Cortex of kidney (tissue), 1 donor: Measurements from ENCODE around the gene PLXNA1.

ENCODE experiments used
- DNase-seq: peaks from one replicate; lab custom pipeline; 2025; lab: John Stamatoyannopoulos, UW

Gene PLXNA1

DNA sequence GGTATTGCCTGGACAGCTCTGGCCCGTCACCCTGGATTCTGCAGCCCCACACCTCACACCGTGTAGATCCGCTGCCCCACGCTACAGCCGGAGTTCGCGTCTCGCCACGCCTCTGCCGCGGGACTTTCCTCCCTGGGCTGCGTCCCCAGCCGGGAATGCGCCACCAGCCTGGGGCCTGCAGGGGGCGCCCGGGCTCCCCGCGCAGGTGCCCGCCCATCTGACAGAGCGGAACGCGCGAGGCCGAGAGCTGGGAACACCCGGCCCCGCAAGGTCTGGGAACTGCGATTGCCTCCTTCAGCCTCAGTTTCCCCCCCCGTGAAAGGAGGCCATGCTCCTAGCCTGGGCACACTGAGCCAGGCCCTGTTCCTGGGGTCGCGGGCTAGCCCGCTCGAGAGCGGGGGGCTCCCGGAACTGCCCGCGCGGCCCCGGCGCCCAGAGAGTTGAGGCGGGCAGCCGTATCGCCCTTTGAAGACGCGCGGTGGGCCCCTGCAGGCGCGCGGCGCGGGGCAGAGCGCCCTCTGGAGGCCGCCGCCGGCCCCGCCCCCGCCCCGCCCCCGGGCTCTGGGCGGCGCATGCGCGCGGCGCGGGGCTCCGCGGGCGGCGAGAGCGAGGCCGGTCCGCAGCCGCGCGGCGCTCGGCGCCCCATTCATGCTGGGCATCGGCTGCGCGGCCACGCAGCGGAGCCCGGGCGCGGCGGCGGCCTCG is at the start of gene PLXNA1:
TSS of gene PLXNA1 (plus strand) at position 645 of the 705 bp plus-strand sequence. CDS start 5,479 bp downstream, outside the sequence.
- no peak for DNase-seq

DNA sequence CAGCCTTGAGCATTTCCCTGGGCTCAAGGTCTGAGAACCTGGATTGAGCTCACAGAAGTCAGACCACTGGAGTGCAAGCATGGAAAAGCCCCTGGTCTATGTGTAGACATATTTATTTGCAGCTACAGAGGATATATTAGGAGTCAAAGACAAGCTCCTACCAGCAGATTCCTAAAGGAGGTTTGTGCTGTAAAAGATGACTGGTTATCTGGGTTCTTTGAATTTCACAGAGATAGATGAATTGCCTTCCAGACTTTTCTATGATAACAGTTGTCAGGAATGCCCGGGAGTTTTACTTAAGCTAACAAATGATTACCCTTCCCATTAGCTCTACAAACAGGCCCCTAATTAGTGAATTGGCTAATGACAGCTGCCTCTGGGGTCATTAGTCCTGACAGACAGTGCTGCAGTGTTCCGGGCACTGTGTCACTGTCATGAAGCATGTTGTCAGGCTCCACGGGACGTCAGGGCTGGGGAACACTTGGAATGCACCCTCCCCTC is 48.8 kb upstream of the PLXNA1 start:
- no peak for DNase-seq

DNA sequence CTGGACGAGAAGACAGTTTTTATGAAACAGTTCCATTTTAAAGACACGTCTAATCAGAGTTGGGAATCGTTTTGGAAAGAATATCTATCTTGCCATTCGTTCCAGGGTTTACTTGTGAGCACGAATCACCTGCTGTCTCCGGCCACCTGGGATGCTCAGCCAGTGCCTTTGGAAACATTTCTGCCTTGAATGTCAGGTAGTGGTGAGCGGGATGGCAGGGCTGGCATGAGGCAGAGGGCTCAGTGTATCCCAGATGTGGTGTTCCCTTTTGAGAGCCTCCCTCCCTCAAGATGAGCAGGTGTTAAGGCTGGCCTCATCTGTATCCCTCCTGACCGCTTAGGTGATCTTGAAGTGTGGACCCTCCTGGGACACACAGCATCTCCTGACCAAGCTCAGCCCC is 47.9 kb upstream of the PLXNA1 start:
- DNase-seq: no peak

DNA sequence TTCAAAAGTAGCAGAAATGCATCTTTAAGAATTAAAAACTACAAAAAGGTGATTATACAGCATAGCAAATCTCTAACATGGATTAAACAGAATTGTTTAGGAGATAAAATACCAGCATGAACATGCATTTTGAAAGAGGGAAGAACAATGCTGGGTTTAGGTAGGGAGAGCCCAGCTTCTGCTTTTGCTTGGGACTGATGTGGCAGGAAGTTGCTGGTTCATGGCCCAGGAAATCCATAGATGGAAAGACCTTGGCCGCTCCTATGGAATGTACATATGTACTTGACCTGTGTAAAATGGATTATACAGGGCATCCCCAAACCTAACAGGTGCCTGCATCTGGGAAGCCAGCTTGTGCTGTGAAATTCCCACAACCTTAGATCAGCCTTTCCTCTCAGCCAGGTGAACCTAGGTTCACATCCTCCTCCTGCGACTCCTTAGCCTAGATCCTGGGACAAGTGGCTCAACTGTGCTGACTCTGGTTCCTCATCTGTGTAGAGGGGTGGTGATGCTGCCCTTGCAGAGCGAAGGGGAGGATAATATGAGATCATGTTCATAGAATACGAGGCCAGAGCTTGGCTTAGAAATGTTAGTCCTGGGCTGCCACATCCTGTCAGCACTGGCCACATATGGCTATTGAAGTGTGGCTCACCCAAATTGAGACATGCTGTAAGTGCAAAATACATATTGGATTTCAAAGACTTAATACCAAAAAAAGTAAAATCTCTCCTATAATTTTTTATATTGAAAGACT is 47.0 kb upstream of the PLXNA1 start:
- no peak for DNase-seq

DNA sequence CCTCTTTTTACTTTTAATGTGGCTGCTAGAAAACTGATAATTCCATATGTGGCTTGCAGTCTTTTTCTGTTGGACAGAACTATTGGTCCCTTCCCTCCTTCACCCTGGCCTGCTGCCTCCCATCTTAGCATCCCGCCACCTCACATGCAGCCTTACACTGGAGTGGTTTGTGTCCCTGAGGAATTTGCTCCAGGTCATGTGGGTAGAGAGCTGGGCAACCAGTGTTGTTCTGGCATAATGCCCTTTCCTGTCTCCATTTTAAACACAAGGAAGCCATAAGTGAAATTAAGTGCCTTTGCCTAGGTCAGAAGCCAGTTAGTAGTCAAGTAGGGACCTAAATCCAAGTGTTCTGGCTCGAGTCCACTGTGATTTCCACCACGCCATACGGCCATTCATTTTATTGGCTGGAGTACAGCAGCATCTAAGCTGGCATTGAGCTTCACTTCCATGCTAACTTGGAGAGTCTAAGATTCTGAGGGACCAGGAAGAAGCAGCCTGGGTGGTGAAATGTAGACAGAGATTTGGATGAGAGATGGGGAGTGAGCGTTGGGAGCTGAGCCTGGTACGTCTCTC is 46.0 kb upstream of the PLXNA1 start:
- no peak for DNase-seq

DNA sequence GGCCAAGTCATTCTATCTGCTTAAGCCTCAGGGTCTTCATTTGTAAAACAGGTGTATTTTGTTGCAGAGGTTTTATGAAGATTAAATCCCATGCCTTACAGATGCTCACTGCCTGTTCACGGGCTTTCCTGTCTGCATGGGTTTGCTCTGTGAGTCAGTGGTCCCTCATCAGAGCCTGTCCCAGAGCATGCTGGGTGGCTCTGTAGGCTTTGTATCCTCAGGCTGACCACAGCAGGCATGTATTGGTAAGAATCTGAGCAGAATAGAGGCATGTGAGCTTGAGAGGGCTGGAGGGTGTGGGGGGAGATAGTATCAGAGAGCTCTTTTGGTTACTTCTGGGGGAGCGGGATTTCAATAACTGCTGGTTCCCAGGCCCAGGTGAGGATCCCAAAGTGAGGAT is 45.4 kb upstream of the PLXNA1 start:
- DNase-seq: no peak

DNA sequence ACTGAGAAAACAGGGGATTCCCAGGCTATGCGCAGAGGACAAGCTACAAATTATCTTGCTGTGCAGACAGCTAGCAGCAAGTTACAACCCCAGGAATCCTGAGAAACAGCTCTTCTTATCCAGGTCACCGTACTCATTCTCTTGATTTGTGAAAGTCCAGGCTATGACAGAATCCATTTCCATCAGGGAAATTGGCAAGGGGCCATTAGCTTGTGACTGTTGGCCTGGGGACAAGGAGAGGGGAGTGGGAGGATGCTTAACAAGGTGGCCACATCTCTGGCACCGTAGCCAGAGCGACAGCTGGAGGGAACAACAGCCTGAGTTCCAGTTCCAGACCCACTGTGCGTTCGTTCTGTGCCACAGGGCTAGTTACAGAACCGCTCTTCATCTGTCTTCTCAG is 44.9 kb upstream of the PLXNA1 start:
- DNase-seq: no peak

DNA sequence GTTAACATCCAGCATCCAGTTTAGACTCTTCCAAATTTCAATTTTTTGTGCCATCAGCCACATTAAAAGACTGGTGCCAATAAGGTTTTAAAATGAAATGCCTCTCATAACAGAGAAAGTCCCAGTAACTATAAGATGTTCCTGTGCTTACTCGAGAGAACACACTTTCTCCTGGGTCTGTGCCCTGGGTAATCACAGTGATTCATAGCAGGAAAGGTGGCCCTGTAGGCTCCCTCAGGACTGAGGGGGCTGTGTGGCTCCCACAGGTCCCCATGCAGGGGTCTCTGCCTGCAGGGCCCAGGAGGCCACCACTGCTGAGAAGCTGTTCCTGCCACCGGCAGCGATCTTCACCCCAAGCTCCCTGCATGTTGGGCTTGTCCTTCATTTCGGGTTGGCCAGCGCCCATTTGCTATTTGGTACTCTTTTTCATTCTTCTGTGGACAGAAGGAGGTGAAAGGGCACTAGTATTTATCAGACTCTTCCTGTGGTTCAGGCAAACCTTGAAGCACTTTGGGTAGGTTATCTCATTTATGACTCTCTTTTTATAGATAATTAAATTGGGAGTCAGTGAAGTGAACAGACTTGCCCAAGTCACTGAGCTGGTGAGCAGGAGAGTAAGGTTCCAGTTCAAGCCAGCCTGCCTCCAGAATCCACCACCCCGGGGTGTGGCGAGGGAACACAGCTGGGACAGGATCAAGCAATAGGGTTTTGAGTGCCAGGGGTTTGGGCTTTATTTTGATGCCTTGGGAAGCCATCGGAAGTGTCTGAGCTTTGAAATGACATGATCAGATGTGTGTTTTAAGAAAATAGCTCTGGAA is 44.2 kb upstream of the PLXNA1 start:
- no peak for DNase-seq

DNA sequence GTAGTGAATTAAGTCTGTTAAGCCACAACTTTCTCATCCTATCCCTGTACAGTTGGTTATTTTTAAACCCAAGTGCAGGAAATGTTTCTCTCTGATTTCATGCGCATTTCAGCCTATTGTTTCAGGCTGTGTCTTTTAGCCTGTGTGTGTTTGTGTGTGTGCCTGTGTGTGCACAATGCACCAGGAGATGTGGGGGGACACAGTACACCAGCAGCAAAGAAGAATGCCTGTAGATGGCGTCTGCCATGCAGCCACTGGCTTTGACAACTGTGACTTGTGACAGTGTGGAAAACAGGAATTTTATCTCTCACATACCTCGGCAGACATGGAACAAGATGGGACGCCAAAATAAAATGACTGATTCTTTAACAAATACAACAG is 43.6 kb upstream of the PLXNA1 start:
- no peak for DNase-seq

DNA sequence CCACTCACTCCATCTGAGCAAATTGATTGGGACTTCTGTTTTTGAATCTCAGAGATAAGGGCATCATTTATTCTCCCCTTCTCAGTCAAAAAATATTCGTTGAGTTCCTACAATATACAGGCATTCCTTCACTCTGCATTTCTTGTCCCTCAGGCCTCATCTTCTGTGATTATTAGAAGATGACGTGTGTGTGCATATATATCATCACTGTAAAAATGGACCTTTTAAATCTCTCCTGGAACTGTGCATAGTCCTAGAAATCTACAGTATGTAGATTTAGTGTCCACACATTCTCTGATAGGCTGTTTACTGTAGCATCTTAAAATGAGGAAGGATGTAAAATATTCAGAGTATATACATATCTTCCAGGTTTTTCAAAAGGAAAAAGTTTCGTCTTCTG is 43.2 kb upstream of the PLXNA1 start:
- DNase-seq: no peak

DNA sequence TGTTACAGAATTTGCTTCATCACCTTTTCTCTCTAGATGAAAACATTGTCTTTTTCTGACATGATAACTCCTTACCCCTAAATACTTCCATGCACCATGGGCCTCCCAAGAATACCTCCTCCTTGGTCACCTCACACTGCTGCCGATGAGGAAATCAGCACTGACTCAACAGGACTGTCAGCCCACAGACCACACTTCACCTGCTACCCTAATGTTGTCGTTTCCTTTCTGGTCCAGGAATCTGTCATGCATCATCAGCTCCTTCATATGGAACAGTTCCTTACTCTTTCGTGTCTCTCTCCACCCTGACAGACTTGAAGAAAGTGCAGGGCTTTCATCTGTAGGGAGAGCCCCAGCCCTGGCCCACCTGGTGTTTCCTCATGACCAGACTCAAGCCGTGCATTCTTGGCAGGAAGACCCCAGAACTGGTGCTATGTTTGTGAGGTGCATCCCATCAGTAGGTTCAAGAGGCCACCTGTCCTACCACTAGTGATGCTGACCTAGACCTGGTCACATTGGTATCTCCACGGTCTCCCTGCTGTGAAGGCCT is 41.1 kb upstream of the PLXNA1 start:
- no peak for DNase-seq

DNA sequence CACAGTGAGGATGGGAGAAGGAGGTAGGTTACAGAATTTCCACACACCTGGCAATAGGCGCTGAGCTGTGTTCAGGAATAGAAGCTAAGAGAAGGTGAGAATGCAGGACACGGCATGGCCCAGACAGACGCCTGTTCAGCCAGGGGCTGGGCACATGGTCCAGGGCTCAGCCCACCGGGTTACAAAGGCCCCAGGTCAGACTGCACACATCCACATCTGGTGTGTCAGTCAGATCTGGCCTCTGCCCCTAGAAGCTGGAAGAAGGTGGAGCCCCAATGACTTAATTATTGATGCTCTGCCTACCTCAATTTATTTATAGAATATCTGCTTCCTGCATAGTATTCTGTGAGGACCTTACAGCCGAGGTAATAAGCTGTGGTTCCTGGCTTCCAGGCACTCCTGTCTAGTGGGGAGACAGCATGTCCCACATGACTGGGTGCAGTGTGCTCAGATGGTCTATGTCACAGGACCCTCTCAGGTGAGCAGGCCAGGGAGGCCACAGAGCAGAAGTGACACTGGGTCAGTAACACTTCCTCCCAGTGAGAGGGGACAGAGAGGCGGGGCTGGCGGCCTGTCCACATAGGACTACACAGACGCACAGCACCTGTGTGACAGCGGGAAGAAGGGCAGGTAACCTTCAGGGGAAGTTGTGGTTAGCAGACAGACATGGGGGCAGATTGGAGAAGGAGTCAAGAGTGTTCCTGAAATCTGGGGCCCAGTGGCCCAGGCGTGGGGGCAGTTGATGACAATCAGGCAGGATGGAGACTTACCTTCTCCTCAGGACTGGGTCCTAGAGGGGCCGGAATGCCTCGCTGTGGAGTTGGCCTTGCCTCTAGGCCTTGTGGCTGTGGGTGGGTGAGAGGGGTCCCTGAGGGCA is 38.6 kb upstream of the PLXNA1 start:
- no peak for DNase-seq

DNA sequence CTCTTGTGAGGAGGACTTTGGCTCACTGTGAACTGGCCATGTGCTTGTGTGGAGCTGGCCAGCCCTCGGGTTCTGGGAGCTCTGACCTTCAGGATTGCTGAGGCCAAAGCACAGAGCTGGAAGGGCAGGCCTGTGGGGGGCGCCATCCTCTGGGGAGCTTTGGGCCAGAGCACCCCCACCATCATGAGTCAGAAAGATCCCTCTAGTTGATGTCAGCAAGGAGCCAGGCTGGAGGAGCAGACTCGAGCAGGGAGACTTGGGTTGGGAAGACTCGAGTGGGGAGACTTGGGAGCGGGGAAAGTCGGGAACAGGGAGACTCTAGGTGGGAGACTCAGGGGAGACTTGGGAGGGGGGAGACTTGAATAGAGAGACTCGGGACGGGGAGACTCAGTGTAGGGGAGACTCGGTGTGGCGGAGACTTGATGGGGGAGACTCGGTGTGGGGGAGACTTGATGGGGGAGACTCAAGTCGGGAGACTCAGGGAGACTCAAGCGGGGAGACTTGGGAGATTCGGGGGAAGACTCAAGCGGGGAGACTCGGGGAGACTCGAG is 37.7 kb upstream of the PLXNA1 start:
- no peak for DNase-seq

DNA sequence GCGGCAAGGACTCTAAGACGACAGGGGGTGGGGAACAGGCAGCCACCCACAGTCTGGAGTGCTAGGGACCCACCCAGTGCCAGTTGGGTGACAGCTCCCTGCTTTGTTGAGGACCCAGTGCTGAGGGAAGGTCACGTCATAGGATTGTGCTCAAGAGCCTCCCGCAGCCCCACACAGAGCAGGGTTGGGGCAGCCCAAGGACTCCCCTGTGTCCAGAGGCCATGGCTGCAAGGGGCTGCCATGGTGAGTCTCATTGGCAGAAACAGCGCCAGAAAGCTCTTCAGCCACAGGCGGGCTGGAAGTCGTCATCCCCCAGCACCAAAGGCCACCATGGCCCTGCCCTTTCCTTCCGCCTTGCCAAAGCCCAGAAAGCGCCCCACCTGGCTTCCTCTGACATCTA is 37.0 kb upstream of the PLXNA1 start:
- DNase-seq: no peak

DNA sequence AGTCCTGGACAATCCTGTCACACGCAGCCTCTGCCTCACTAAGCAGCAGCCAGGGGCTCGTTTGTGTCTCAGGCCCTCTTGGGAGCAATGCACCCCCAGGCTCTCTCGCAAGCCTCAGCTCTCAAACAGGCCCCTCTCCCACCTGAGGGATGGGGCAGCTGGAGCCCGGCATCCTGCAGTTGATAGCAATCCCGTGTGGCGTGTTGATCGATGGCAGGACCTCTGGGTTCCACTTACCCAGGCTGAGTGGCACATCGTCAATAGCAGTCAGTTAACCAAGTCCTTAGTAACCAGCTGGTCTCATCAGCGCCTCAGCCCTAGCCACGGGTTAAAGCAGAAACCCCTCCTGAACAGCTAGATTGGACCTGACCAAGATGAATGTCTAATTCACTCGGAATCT is 36.5 kb upstream of the PLXNA1 start:
- no peak for DNase-seq

DNA sequence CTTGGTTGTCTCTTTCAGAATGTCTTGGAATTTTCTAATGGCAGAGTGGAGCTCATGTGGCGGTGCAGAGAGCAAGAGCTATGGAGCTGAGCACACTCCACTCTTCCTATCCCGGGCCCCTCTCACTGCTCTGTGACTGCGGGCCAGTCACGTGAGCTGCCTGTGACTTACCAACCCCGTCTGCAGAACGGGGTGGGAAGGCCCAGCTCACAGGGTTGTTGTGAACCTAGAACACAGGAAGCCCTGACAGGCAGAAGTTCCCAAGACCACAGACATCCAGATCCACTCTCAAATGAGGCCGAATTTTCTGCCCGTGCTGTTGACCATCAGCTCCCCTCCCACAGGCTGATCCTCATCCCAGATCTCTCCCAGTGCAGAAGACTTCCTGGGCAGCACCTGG is 35.5 kb upstream of the PLXNA1 start:
- no peak for DNase-seq

DNA sequence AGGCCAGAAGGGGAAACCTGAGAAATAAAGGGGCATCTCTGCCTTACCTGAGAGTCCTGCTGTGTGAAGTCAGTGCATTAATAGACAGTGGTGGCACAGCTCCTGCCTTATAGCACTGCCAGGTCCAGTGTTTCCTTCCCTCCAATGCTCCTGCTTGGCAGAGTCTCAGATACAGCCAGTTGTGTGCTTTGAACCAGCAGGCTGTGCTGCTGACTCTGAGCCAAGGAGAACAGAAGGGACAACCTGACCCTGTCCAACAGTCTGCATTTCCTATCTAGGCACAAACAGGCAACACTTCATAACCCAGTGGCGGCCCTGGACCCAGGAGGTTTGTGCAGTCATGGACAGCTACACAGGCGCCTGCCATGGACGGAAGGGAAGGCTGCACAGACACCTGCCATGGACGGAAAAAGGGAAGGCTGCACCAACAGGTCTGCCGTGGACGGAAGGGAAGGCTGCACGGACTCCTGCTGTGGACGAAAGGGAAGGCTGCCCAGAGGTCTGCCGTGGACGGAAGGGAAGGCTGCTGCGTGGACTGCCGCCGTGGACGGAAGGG is 33.9 kb upstream of the PLXNA1 start:
- DNase-seq: no peak

DNA sequence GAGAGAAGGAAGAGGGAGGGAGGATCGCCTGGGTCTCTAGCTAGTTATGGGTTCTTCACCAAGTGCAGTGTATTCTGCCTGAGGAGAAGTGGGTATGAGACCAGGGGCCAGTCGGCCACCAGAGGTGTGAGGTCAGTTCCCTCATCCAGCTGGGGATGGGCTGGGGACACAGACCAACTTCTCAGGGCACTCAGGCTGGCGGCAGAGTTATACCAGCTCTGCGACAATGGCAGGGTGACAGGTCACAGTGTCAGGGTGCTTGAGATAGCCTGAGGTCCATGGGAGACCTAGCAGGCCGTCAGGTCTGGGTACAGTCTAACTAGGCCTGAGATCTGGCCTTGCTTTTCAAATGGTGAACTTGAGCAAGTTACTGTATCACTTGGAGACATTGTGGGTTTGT is 31.4 kb upstream of the PLXNA1 start:
- DNase-seq: no peak

DNA sequence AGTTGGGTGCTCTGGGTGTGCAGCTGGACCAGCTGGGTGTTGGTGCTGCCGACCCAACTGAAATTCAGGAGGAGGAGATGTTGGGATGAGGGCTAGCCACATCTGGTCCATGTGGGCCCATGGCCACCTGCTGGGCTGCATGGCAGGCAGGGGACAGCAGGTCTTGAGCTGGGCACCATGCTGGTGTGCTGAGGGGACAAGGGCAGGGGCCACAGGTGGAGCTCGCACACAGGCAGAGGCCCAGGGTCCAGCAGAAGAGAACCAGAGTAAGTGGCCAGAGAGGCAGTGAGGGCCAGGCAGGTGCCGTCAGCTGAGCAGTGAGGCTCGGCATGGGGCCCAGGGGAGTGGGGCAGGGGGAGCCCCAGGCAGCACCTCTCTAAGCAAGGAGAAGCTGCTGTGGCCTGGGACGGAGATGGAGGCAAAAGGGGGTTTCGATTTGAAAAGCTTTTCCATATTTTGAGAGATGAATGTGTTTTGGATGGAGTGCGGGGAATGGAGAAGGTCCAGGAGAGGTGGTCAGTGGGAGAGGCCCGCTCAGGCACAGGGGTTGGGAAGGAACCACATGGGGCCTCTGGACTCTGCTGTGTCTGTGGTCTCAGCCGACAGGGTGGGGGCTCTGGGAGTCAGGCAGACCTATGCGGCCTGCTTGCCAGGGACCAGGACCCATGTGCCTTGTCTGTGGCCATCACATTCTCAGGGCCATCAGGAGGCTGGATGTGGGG is 30.5 kb upstream of the PLXNA1 start:
- DNase-seq: no peak
